Measurements from ENCODE around the gene ZNF415. TPM values are rescaled to one million over a fixed set of nuclear protein-coding genes. Genes with fewer than 3 reads are reported as not detected.
A peak's percentile ranks its signal among the peaks of the same experiment; 100 is the strongest.

ZNF415 gene
- total RNA-seq, 1 experiment from 2014 or later: 10.6 TPM

DNA sequence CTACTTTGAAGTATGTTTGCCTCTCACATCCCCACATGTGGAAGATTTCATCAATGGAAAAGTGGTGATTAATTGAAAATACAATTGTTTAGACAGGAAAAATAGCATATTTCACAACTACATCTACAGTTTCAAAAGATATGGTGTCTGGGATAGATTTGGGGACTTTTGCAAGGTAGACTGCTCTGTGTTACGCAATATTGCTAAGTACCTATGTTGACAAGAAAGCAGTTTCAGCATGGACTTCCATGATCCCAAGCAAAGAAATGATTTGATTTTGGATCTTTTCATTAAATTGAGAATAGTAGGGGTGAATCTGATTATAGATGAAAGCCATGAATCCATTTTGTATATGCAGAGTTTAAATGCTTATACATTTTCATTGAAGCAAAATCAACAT, 40.0 kb downstream of the ZNF415 start:
- H3K36me3 ChIP-seq: peaks cover 36% of the 10 kb centered on the region
- no peaks in the 10 kb centered on the region for H3K9me3 ChIP-seq (replicated peaks)
- H3K27me3 ChIP-seq: no peaks in the 10 kb centered on the region
- H3K4me1 ChIP-seq: no peaks in the 10 kb centered on the region
- H3K4me3 ChIP-seq: no peak overlapping the region
- H3K27ac ChIP-seq: no peak overlapping the region
- DNase-seq: no peak

- Histone ChIP-seq H3K9me3 (replicated peaks) (no peaks in the 10 kb centered on the region), H3K4me3 (no peak overlapping the region), H3K36me3 (peaks cover 38% of the 10 kb centered on the region), H3K27ac (no peak overlapping the region), H3K4me1 (no peaks in the 10 kb centered on the region), H3K27me3 (no peaks in the 10 kb centered on the region)
- DNase-seq: no peak
These were observed 41.1 kb downstream of the ZNF415 start for GRCh38 chr19:53091413-53092254.

DNA sequence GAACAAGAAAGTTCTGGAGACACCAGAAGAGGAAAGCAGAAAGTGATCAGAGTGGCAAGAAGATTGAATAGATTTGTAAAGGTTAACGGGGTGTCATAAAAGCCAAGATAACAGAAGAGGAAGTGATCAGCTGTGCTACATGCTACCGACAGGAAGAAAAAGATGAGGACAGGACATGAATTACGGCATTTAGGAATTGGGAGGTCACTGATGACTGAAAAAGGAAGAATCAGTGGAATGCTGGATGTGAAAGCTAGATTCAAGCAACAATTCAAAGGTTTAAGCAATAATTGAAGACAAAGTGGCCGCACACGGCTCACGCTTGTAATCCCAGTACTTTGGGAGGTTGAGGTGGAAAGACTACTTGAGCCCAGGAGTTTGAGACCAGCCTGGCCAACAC, 44.6 kb downstream of the ZNF415 start:
- no peak for DNase-seq
- Histone ChIP-seq H3K36me3 (peaks cover 43% of the 10 kb centered on the region), H3K27ac (no peak overlapping the region), H3K4me3 (no peak overlapping the region), H3K27me3 (no peaks in the 10 kb centered on the region), H3K9me3 (replicated peaks) (no peaks in the 10 kb centered on the region), H3K4me1 (no peaks in the 10 kb centered on the region)

DNA sequence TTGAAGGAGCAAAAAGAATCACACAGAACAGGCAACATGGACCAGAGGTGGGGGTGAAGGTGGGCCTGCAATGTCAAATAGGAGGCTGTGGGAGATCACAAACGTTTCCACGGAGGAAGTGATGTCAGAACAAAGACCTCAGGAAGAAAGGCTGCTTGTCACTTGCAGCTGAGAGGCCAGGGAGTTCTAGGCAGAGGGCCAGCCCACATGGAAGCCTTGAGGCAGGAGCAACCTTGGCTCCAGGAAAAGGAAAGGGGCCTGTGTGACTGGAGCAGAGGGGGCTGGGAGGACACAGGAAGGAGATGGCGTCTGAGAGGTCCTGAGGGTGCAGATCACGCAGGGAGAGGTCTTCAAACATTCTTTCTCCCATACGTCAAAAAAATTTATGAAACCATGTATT, 45.8 kb downstream of the ZNF415 start:
- Histone ChIP-seq H3K27ac (no peak overlapping the region), H3K4me3 (no peak overlapping the region), H3K9me3 (replicated peaks) (no peaks in the 10 kb centered on the region), H3K27me3 (no peaks in the 10 kb centered on the region), H3K4me1 (no peaks in the 10 kb centered on the region), H3K36me3 (peaks cover 38% of the 10 kb centered on the region)
- DNase-seq: no peak

DNA sequence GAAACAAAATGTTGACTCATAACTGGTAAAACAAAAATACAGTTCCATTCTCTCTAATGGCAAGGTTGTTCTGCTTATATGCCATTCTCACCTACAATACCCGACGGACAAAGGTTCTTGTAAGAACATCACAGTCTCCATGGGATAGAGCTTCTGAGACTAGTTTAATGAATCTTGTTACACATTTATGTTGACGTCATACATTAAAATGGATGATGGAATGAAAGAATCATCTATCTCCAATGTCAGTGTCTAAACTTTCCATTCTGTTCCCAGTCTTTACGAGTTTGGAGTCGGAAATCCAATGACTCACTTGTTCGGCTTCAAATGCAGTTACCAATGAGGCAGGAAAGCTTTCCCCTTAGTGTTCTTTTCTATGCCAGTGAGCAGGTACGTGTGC, 47.2 kb downstream of the ZNF415 start:
- Histone ChIP-seq H3K36me3 (peaks cover 33% of the 10 kb centered on the region), H3K4me3 (no peak overlapping the region), H3K9me3 (replicated peaks) (peaks cover 6% of the 10 kb centered on the region), H3K27me3 (no peaks in the 10 kb centered on the region), H3K4me1 (no peaks in the 10 kb centered on the region), H3K27ac (no peak overlapping the region)
- no peak for DNase-seq

- H3K4me1 ChIP-seq: no peaks in the 10 kb centered on the region
- H3K4me3 ChIP-seq: no peak overlapping the region
- peaks cover 22% of the 10 kb centered on the region for H3K36me3 ChIP-seq
- no peak overlapping the region for H3K27ac ChIP-seq
- no peak for DNase-seq
- peaks cover 11% of the 10 kb centered on the region for H3K9me3 ChIP-seq (replicated peaks)
- no peaks in the 10 kb centered on the region for H3K27me3 ChIP-seq
These were observed 49.8 kb downstream of the ZNF415 start for GRCh38 chr19:53082929-53083328.

DNA sequence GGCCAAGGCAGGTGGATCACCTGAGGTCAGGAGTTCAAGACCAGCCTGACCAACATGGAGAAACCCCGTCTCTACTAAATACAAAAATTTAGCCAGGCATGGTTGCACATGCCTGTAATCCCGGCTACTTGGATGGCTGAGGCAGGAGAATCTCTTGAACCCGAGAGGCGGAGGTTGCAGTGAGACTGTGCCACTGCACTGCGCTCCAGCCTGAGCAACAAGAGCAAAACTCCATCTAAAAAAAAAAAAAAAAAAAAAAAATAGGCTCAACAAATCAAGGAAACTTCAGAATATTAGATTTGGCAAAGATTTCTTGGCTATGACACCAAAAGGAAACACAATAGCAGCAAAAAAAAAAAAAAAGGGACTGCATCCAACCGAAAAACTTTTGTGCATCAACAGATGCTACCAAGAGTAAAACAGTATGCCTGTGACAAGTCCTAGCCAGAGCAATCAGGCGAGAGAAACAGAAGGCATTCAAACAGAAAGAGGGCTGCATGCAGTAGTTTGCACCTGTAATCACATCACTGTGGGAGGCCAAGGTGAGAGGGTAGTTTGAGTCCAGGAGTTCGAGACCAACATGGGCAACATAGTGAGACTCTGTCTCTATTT, 53.3 kb downstream of the ZNF415 start:
- H3K27me3 ChIP-seq: no peaks in the 10 kb centered on the region
- no peaks in the 10 kb centered on the region for H3K4me1 ChIP-seq
- no peak overlapping the region for H3K27ac ChIP-seq
- H3K36me3 ChIP-seq: peaks cover 32% of the 10 kb centered on the region
- H3K4me3 ChIP-seq: no peak overlapping the region
- H3K9me3 ChIP-seq (replicated peaks): peaks cover 11% of the 10 kb centered on the region
- DNase-seq: no peak

GRCh38 chr19:53078668-53079067, 54.0 kb downstream of the ZNF415 start:
- no peak for DNase-seq
- peaks cover 39% of the 10 kb centered on the region for H3K36me3 ChIP-seq

DNA sequence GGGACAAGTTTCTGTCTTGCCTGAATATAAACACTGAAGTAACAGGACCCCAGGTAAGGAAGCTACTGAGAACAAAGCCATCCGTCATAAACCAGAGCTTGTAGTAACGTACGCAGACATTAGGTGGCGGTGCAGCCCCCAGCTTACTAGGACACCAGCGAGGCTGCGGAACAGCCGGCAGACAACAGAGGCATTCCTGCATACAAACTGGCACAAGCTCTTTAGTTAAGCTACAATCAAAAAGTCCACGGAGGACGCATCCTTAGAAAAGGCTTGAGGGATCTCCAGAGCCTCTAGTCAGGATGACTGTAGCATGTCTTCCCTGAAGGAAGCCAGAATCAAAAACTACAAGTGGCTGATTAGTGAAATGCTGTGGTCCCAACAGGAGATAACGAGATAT, 55.7 kb downstream of the ZNF415 start:
- no peaks in the 10 kb centered on the region for H3K4me1 ChIP-seq
- H3K9me3 ChIP-seq (replicated peaks): peaks cover 11% of the 10 kb centered on the region
- no peaks in the 10 kb centered on the region for H3K27me3 ChIP-seq
- H3K36me3 ChIP-seq: peaks cover 55% of the 10 kb centered on the region
- H3K4me3 ChIP-seq: no peak overlapping the region
- peak in 1 of 2 experiments; percentile 20 for DNase-seq
- no peak overlapping the region for H3K27ac ChIP-seq

More at GRCh38 chr19:53078668-53079067, 54.0 kb downstream of the ZNF415 start:
- H3K4me3 ChIP-seq: no peak overlapping the region
- no peaks in the 10 kb centered on the region for H3K4me1 ChIP-seq
- H3K9me3 ChIP-seq (replicated peaks): peaks cover 11% of the 10 kb centered on the region
- H3K27ac ChIP-seq: no peak overlapping the region
- H3K27me3 ChIP-seq: no peaks in the 10 kb centered on the region

GRCh38 chr19:53068834-53069233, 63.9 kb downstream of the ZNF415 start:
- H3K36me3 ChIP-seq: peaks cover 78% of the 10 kb centered on the region
- peaks cover 35% of the 10 kb centered on the region for H3K9me3 ChIP-seq (replicated peaks)

DNA sequence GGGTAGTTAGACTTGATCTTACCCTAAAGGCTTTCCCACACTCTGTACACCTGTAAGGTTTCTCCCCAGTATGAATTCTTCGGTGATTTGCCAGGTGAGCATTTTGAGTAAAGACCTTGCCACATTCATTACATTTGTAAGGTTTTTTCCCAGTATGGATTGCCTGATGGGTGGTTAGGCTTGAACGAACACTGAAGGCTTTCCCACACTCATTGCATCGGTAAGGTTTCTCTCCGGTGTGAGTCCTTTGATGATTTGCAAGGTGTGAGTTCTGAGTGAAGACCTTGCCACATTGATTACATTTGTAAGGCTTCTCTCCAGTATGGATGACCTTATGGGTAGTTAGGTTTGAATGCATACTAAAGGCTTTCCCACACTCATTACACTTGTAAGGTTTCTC, 64.5 kb downstream of the ZNF415 start:
- Histone ChIP-seq H3K4me3 (no peak overlapping the region), H3K9me3 (replicated peaks) (peaks cover 35% of the 10 kb centered on the region), H3K27me3 (no peaks in the 10 kb centered on the region), H3K4me1 (no peaks in the 10 kb centered on the region), H3K27ac (no peak overlapping the region), H3K36me3 (peaks cover 72% of the 10 kb centered on the region)
- no peak for DNase-seq

More at GRCh38 chr19:53068834-53069233, 63.9 kb downstream of the ZNF415 start:
- Histone ChIP-seq H3K4me3 (no peak overlapping the region), H3K4me1 (no peaks in the 10 kb centered on the region), H3K27ac (no peak overlapping the region), H3K27me3 (no peaks in the 10 kb centered on the region)
- no peak for DNase-seq

DNA sequence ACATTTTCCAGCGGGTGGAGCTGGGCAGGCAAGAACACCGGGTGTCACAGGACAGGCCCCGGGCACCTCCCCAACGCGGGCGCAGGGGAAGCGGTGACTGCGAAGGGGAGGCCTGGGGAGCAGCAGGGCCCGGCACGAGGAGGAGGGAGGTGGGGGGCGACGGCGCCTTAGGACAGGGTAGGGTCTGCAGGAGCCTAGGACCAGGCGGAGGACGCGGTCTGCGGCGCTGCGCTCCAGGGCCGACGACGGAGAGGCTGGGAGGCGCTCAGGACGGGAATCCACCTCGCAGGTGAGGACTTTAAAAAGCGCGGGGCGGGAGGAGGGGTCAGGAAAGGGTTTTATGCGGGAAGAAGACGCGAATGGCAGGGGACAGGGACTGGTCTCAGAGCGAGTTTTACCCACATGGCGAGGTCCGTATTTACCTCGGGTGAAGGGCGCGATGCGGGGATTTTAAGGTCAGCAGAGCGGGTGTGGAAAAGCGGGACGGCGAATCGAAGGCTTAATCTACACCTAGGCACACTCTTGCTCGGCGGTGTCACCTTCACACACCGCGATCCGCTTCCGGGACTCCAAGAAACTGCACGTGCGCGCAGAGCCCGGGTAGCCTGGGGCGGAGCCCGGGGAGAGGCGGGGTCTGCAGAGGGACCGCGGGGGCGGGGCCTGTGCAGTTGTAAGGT, 74.7 kb downstream of the ZNF415 start:
- no peak overlapping the region for H3K4me3 ChIP-seq
- no peak overlapping the region for H3K27ac ChIP-seq
- H3K4me1 ChIP-seq: no peaks in the 10 kb centered on the region
- no peak for DNase-seq
- H3K27me3 ChIP-seq: no peaks in the 10 kb centered on the region
- no peaks in the 10 kb centered on the region for H3K36me3 ChIP-seq
- peaks cover 3% of the 10 kb centered on the region; the same call in 1 of the 2 replicates for H3K9me3 ChIP-seq (replicated peaks)
